Measurements from ENCODE around the gene DSC1.
"Not testable (repeated sequence)": the region's sequence is repeated elsewhere in the genome, so short reads cannot be mapped to it uniquely, and the experiment has no call there.

DNA sequence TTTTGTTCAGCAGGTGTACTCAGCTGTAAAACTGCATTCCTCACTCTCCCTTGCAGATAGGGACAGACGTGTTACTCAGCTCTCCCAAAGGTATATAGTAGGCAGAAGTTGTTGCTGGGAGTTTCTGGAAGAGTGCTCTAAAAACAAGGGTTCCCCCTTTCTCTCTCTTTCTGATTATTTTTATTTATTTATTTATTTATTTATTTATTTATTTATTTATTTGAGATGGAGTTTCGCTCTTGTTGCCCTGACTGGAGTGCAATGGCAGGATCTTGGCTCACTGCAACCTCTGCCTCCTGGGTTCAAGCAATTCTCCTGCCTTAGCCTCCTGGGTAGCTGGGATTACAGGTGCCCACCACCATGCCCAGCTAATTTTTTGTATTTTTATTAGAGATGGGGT is 39.5 kb downstream of the DSC1 start:
- not testable (repeated sequence) for TF ChIP-seq EZH2 (IDR thresholded peaks at IDR 0.05; ENCODE audit: low read length, unreplicated experiment); EZH2phosphoT487 (IDR thresholded peaks at IDR 0.05; ENCODE audit: borderline replicate concordance, low read length)
- TF ChIP-seq, protein P1, sequence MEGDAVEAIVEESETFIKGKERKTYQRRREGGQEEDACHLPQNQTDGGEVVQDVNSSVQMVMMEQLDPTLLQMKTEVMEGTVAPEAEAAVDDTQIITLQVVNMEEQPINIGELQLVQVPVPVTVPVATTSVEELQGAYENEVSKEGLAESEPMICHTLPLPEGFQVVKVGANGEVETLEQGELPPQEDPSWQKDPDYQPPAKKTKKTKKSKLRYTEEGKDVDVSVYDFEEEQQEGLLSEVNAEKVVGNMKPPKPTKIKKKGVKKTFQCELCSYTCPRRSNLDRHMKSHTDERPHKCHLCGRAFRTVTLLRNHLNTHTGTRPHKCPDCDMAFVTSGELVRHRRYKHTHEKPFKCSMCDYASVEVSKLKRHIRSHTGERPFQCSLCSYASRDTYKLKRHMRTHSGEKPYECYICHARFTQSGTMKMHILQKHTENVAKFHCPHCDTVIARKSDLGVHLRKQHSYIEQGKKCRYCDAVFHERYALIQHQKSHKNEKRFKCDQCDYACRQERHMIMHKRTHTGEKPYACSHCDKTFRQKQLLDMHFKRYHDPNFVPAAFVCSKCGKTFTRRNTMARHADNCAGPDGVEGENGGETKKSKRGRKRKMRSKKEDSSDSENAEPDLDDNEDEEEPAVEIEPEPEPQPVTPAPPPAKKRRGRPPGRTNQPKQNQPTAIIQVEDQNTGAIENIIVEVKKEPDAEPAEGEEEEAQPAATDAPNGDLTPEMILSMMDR (conservative IDR thresholded peaks at IDR 0.05; ENCODE audit: low read depth, low read length): not testable (repeated sequence)
